Hepatocyte (in vitro differentiated cells): ENCODE results near the gene CCNT1.

Experiments
- CTCF ChIP-seq: fragments of 200-600 bp; sonication (generic); IDR thresholded peaks from 2 replicates; pipeline ENCODE4 v1.5.1; 2016; ENCODE audit warnings: antibody characterized with exemption, mild to moderate bottlenecking; ENCODE audit not compliant: poor library complexity
- EZH2 ChIP-seq: fragments of 200-600 bp; sonication (generic); IDR thresholded peaks from 2 replicates; pipeline ENCODE4 v1.6.1; 2016; ENCODE audit warnings: antibody characterized with exemption, mild to moderate bottlenecking, borderline replicate concordance

- TF ChIP-seq CTCF (no peak), EZH2 (no peak)
These were observed 19.9 kb upstream of the CCNT1 start for GRCh38 chr12:48736456-48736855.
